Rectal smooth muscle tissue (tissue), 1 donor: ENCODE results near the gene STRBP.

Experiments used
- H3K27ac ChIP-seq: one replicate; pipeline ENCODE4 v1.7.0; 2013; ENCODE audit warnings: low read depth, low read length, inconsistent platforms
- H3K27me3 ChIP-seq: one replicate; pipeline ENCODE4 v1.7.0; 2013; ENCODE audit warnings: low read length; ENCODE audit not compliant: control insufficient read depth, insufficient read depth
- H3K36me3 ChIP-seq: one replicate; pipeline ENCODE4 v1.7.0; 2013; ENCODE audit warnings: low read length; ENCODE audit not compliant: control insufficient read depth, insufficient read depth
- H3K4me1 ChIP-seq: one replicate; pipeline ENCODE4 v1.7.0; 2013; ENCODE audit warnings: low read length; ENCODE audit not compliant: control insufficient read depth, insufficient read depth
- H3K4me3 ChIP-seq: one replicate; pipeline ENCODE4 v1.7.0; 2013; ENCODE audit warnings: low read length
- H3K9ac ChIP-seq: one replicate; pipeline ENCODE4 v1.7.0; 2013; ENCODE audit warnings: low read length

STRBP gene

GRCh38 chr9:123169926-123170325, 98.5 kb downstream of the STRBP start:
- Histone ChIP-seq H3K36me3 (no peaks in the 10 kb centered on the region), H3K4me1 (no peaks in the 10 kb centered on the region), H3K27ac (no peak overlapping the region), H3K27me3 (no peaks in the 10 kb centered on the region), H3K4me3 (no peak overlapping the region), H3K9ac (no peak overlapping the region)

GRCh38 chr9:123168586-123168985, 99.8 kb downstream of the STRBP start:
- no peak overlapping the region for H3K9ac ChIP-seq
- H3K36me3 ChIP-seq: no peaks in the 10 kb centered on the region

GRCh38 chr9:123167474-123167873, 100.9 kb downstream of the STRBP start:
- Histone ChIP-seq H3K4me3 (no peak overlapping the region), H3K4me1 (no peaks in the 10 kb centered on the region), H3K27ac (no peak overlapping the region), H3K27me3 (no peaks in the 10 kb centered on the region), H3K36me3 (no peaks in the 10 kb centered on the region), H3K9ac (no peak overlapping the region)

More at GRCh38 chr9:123168586-123168985, 99.8 kb downstream of the STRBP start:
- H3K27ac ChIP-seq: no peak overlapping the region
- H3K4me3 ChIP-seq: no peak overlapping the region
- H3K27me3 ChIP-seq: no peaks in the 10 kb centered on the region
- H3K4me1 ChIP-seq: no peaks in the 10 kb centered on the region

- Histone ChIP-seq H3K4me1 (no peaks in the 10 kb centered on the region), H3K9ac (no peak overlapping the region), H3K4me3 (no peak overlapping the region), H3K27me3 (no peaks in the 10 kb centered on the region), H3K36me3 (no peaks in the 10 kb centered on the region), H3K27ac (no peak overlapping the region)
Measured at GRCh38 chr9:123165813-123166212, 102.6 kb downstream of the STRBP start.

- H3K4me1 ChIP-seq: no peaks in the 10 kb centered on the region
- no peak overlapping the region for H3K4me3 ChIP-seq
- H3K27ac ChIP-seq: no peak overlapping the region
Measured at GRCh38 chr9:123164285-123164684, 104.1 kb downstream of the STRBP start.

GRCh38 chr9:123162791-123163345, 105.5 kb downstream of the STRBP start:
- no peak overlapping the region for H3K4me3 ChIP-seq

More at GRCh38 chr9:123164285-123164684, 104.1 kb downstream of the STRBP start:
- no peaks in the 10 kb centered on the region for H3K36me3 ChIP-seq
- no peak overlapping the region for H3K9ac ChIP-seq
- H3K27me3 ChIP-seq: no peaks in the 10 kb centered on the region

GRCh38 chr9:123162360-123162759, 106.0 kb downstream of the STRBP start:
- no peaks in the 10 kb centered on the region for H3K27me3 ChIP-seq
- H3K9ac ChIP-seq: no peak overlapping the region
- no peaks in the 10 kb centered on the region for H3K4me1 ChIP-seq
- no peak overlapping the region for H3K27ac ChIP-seq
- peaks cover 3% of the 10 kb centered on the region for H3K36me3 ChIP-seq
- no peak overlapping the region for H3K4me3 ChIP-seq

More at GRCh38 chr9:123162791-123163345, 105.5 kb downstream of the STRBP start:
- no peak overlapping the region for H3K9ac ChIP-seq
- H3K27me3 ChIP-seq: no peaks in the 10 kb centered on the region
- H3K36me3 ChIP-seq: no peaks in the 10 kb centered on the region
- no peak overlapping the region for H3K27ac ChIP-seq
- H3K4me1 ChIP-seq: no peaks in the 10 kb centered on the region

- Histone ChIP-seq H3K27ac (no peak overlapping the region), H3K27me3 (no peaks in the 10 kb centered on the region), H3K4me1 (no peaks in the 10 kb centered on the region), H3K36me3 (peaks cover 3% of the 10 kb centered on the region), H3K4me3 (no peak overlapping the region), H3K9ac (no peak overlapping the region)
Measured at GRCh38 chr9:123157221-123157620, 111.2 kb downstream of the STRBP start.

GRCh38 chr9:123150708-123151503, 117.5 kb downstream of the STRBP start:
- H3K27ac ChIP-seq: no peak overlapping the region
- H3K27me3 ChIP-seq: no peaks in the 10 kb centered on the region
- H3K4me3 ChIP-seq: no peak overlapping the region
- no peak overlapping the region for H3K9ac ChIP-seq
- peaks cover 2% of the 10 kb centered on the region for H3K36me3 ChIP-seq
- no peaks in the 10 kb centered on the region for H3K4me1 ChIP-seq

GRCh38 chr9:123149067-123149466, 119.3 kb downstream of the STRBP start:
- no peak overlapping the region for H3K4me3 ChIP-seq
- no peaks in the 10 kb centered on the region for H3K27me3 ChIP-seq
- no peaks in the 10 kb centered on the region for H3K4me1 ChIP-seq
- H3K9ac ChIP-seq: no peak overlapping the region
- no peak overlapping the region for H3K27ac ChIP-seq
- H3K36me3 ChIP-seq: peaks cover 2% of the 10 kb centered on the region

- H3K27me3 ChIP-seq: no peaks in the 10 kb centered on the region
- H3K4me3 ChIP-seq: no peak overlapping the region
- no peak overlapping the region for H3K27ac ChIP-seq
- H3K9ac ChIP-seq: no peak overlapping the region
- no peaks in the 10 kb centered on the region for H3K36me3 ChIP-seq
- H3K4me1 ChIP-seq: no peaks in the 10 kb centered on the region
Measured at GRCh38 chr9:123138163-123138562, 130.2 kb downstream of the STRBP start.

GRCh38 chr9:123135430-123135829, 133.0 kb downstream of the STRBP start:
- Histone ChIP-seq H3K4me3 (no peak overlapping the region), H3K36me3 (peaks cover 4% of the 10 kb centered on the region), H3K9ac (no peak overlapping the region), H3K4me1 (no peaks in the 10 kb centered on the region), H3K27ac (no peak overlapping the region), H3K27me3 (no peaks in the 10 kb centered on the region)

GRCh38 chr9:123132696-123133095, 135.7 kb downstream of the STRBP start:
- H3K9ac ChIP-seq: no peak overlapping the region
- peaks cover 10% of the 10 kb centered on the region for H3K36me3 ChIP-seq
- H3K27me3 ChIP-seq: no peaks in the 10 kb centered on the region
- H3K4me3 ChIP-seq: no peak overlapping the region
- no peaks in the 10 kb centered on the region for H3K4me1 ChIP-seq
- no peak overlapping the region for H3K27ac ChIP-seq
